ENCODE measurements around the gene KIF1C. TPM values are rescaled to one million over a fixed set of nuclear protein-coding genes. Genes with fewer than 3 reads are reported as not detected.

The KIF1C gene
- polyA plus RNA-seq, 1 experiment = 81.6 TPM

GRCh38 chr17:4965311-4965986 is 32.3 kb upstream of the KIF1C start:
- CTCF ChIA-PET = interaction anchor here (0.7 to 2.4 kb wide), 6 partner anchors 10 to 56 kb away, joined by 3 to 8 read pairs (median 4); no protein-coding TSS in a partner anchor
- POLR2A ChIA-PET = interaction anchor here (0.5 kb wide), 1 partner anchor 10 kb away, joined by 3 read pairs; no protein-coding TSS in a partner anchor
- DNase-seq (ENCODE audit: low read depth) = no peak
- Histone ChIP-seq H3K36me3 (ENCODE audit: control insufficient read depth, insufficient read depth, low read length) (peaks cover 7% of the 10 kb centered on the region), H3K4me3 (ENCODE audit: low read depth, low read length) (no peak overlapping the region), H3K27me3 (ENCODE audit: control insufficient read depth, insufficient read depth, low read length) (no peaks in the 10 kb centered on the region)
- TF ChIP-seq CTCF (IDR thresholded peaks at IDR 0.05; ENCODE audit: insufficient read depth, low read depth, low read length) = no peak

- POLR2A ChIA-PET = interaction anchor here (0.5 to 1.9 kb wide), 7 partner anchors 10 to 33 kb away, joined by 3 to 17 read pairs (median 5); partner anchors contain the start of genes PFN1, RNF167 and SLC25A11
- peak; percentile 99 for DNase-seq (ENCODE audit: low read depth)
- Histone ChIP-seq H3K4me3 (ENCODE audit: low read depth, low read length) (peak overlapping the region; percentile 56), H3K27me3 (ENCODE audit: control insufficient read depth, insufficient read depth, low read length) (no peaks in the 10 kb centered on the region), H3K36me3 (ENCODE audit: control insufficient read depth, insufficient read depth, low read length) (peaks cover 6% of the 10 kb centered on the region)
- CTCF ChIA-PET = interaction anchor here (0.6 to 3.1 kb wide), 10 partner anchors 9 to 95 kb away, joined by 3 to 19 read pairs (median 4); partner anchors contain the start of gene CAMTA2
- no peak for TF ChIP-seq CTCF (IDR thresholded peaks at IDR 0.05; ENCODE audit: insufficient read depth, low read depth, low read length)
These were observed 30.8 kb upstream of the KIF1C start for GRCh38 chr17:4966844-4967538.

DNA sequence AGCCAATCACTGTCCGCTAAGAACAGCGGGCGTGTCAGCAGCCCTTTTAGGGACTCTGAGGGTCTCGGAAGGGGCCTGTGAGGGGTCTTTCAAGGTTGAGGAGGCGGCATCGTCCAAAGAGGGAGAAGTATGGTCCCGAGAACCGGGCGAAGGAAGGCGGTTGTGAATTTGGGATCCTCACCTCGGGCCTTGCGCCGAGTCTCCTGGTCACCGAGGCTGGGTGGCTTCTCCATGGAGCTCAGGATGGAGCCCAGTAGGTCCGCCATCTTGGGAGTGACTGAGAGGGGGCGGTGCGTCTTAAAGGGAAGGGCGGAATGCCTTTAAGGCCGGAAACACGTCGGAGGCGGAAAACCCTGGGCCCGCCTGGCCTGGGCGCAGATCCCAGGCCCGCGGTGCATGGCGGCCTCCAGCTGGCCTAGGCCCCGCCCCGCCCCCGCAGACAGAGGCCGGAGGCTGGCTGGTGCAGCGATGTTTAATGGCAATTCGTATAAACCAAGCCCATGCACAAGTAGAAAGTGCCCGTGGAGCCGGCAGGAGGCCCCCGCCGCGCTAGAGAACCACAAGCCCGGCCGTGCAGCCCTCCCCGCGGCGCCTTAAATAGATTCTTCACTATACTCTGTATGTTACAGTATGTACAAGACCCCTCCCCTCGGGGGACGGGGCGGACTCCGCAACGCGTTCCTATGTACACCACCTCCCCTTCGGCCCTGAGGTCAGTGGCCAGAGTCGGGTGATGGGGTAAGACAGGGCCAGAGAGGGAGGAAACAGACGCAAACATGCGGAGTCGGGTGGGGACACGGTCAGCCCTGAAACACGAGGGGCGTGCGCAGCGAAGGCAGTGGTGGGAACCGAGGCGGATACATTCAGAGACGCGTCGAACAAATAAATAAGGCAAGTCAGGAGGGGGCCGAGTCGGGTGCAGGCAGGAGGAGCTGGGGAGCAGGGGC is 29.9 kb upstream of the KIF1C start, which contains the start of gene SPAG7:
TSS of gene SPAG7 (minus strand) at position 279 of the 947 bp plus-strand sequence. CDS start at position 266, 13 bp downstream.
- TF ChIP-seq CTCF (IDR thresholded peaks at IDR 0.05; ENCODE audit: insufficient read depth, low read depth, low read length) = peak; percentile 16; the same call in 1 of the 2 replicates
- Histone ChIP-seq H3K36me3 (ENCODE audit: control insufficient read depth, insufficient read depth, low read length) (peaks cover 13% of the 10 kb centered on the region), H3K4me3 (ENCODE audit: low read depth, low read length) (peak within 1 kb of the TSS; percentile 56), H3K27me3 (ENCODE audit: control insufficient read depth, insufficient read depth, low read length) (no peaks in the 10 kb centered on the region)
- peak; percentile 83 for DNase-seq (ENCODE audit: low read depth)
- CTCF ChIA-PET = interaction anchor here (0.6 to 4.6 kb wide), 9 partner anchors 12 to 59 kb away, joined by 3 to 40 read pairs (median 6); partner anchors contain the start of gene CAMTA2
- POLR2A ChIA-PET = interaction anchor here (0.5 to 1.9 kb wide), 6 partner anchors 11 to 34 kb away, joined by 3 to 17 read pairs (median 7); partner anchors contain the start of genes PFN1, RNF167 and SLC25A11

DNA sequence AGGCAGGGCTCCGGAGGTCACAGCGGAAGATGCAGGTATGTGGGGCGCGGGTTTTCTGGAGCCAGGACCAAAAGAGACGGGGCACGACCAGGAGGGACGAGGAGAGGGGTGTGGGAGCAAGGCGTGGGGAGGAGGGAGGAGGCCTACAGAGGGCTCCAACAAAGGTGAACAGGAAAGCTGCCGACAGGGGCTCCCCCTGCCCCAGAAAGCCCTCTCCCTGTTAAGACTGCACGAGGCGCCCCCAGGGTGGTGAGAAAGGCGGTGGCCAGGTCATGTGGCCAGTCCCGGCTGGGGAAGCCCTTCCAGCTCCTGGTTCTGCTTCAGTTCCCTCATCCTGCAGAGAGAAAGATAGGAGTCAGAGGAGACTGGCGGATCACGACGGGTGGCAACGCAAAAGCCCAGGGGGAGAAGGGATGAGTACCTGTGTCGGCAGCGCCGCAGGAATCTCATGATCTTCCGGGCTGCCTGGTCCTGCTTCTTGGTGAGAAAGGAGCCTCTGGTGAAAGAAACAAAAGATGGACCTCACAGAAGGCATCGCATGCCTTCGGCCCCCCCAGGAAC is 29.2 kb upstream of the KIF1C start:
- TF ChIP-seq CTCF (IDR thresholded peaks at IDR 0.05; ENCODE audit: insufficient read depth, low read depth, low read length) = no peak
- Histone ChIP-seq H3K27me3 (ENCODE audit: control insufficient read depth, insufficient read depth, low read length) (no peaks in the 10 kb centered on the region), H3K4me3 (ENCODE audit: low read depth, low read length) (peak overlapping the region; percentile 56), H3K36me3 (ENCODE audit: control insufficient read depth, insufficient read depth, low read length) (peaks cover 15% of the 10 kb centered on the region)
- POLR2A ChIA-PET = interaction anchor here (0.5 kb wide), 1 partner anchor 21 kb away, joined by 3 read pairs; no protein-coding TSS in a partner anchor
- DNase-seq (ENCODE audit: low read depth) = no peak
- CTCF ChIA-PET = interaction anchor here (0.7 to 4.6 kb wide), 6 partner anchors 12 to 93 kb away, joined by 3 to 40 read pairs (median 5); partner anchors contain the start of genes CAMTA2 and INCA1

Measured in BJ (cell line).